ENCODE measurements around the gene CDH22. TPM values are rescaled to one million over a fixed set of nuclear protein-coding genes. Genes with fewer than 3 reads are reported as not detected.

Gene CDH22
- total RNA-seq, 1 experiment from 2014 or later, result not detected

DNA sequence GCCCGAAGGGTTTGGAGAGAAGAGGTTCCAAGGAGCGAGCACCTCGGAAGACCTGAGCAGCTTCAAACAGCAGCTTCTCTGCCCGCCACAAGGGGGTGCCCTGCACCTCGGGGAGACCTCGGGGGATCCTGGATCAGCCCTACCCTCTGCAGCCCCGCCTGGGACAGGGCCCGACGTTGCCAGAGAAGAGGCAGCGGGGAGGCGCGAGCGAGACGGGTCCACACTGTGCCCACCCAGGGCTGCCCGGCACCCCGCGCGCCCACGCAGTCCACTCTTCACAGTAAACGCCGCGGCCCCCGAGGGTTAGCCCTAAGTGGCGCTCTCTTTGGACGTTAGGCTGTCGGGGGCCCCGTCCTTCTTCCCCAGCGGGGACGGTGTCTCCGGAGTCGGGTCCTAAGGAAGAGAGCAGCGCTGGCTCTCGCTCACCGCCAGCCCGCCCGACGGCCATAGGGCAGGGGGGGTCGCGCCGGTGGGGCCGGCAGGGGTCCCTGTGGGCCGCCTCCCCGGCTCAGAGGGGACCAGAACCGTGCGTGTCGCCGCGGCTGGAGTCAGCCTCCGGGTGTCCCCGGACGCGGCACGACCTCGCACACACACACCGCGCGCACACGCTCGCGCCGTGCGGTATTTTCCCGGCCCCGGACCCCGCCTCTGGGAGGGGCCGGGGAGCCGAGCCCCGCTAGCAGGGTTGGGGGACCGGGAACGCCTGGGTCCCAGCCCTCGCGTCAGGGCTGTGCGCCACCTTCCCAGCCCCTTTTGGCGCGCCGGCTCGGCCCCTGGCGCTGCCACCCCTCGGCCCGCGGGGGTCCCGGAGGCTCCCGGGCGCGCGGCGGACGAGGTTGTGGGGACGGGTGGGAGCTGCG, 929 bp downstream of the CDH22 start:
- ChIA-PET CTCF (interaction anchor here (0.6 to 1.1 kb wide), 8 partner anchors 16 to 1768 kb away, joined by 3 to 8 read pairs (median 5); no protein-coding TSS in a partner anchor), POLR2A (ENCODE audit: low non-redundant PET) (interaction anchor here (0.6 kb wide), 1 partner anchor 157 kb away, joined by 5 read pairs; no protein-coding TSS in a partner anchor)
- no peaks in the 10 kb centered on the region for H3K9me3 ChIP-seq (ENCODE audit: low read depth, low read length, poor library complexity, severe bottlenecking)
- H3K27ac ChIP-seq (ENCODE audit: low read depth, low read length, poor library complexity, severe bottlenecking), result no peak overlapping the region
- H3K4me1 ChIP-seq (ENCODE audit: insufficient read depth, low read length, poor library complexity, severe bottlenecking), result peaks cover 7% of the 10 kb centered on the region
- H3K36me3 ChIP-seq (ENCODE audit: insufficient read depth, low read length, poor library complexity, severe bottlenecking), result no peaks in the 10 kb centered on the region
- intact Hi-C loops (cut with micrococcal nuclease; ENCODE audit: unreplicated experiment), result no loop called here
- no TSS peak for BruUV-seq (replicated peaks)
- H3K4me3 ChIP-seq (ENCODE audit: low read depth, low read length, poor library complexity, severe bottlenecking), result peak overlapping the region; percentile 42
- TF ChIP-seq, protein P1, sequence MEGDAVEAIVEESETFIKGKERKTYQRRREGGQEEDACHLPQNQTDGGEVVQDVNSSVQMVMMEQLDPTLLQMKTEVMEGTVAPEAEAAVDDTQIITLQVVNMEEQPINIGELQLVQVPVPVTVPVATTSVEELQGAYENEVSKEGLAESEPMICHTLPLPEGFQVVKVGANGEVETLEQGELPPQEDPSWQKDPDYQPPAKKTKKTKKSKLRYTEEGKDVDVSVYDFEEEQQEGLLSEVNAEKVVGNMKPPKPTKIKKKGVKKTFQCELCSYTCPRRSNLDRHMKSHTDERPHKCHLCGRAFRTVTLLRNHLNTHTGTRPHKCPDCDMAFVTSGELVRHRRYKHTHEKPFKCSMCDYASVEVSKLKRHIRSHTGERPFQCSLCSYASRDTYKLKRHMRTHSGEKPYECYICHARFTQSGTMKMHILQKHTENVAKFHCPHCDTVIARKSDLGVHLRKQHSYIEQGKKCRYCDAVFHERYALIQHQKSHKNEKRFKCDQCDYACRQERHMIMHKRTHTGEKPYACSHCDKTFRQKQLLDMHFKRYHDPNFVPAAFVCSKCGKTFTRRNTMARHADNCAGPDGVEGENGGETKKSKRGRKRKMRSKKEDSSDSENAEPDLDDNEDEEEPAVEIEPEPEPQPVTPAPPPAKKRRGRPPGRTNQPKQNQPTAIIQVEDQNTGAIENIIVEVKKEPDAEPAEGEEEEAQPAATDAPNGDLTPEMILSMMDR (conservative IDR thresholded peaks at IDR 0.05; ENCODE audit: low read depth, low read length), result peak; percentile 87
- TF ChIP-seq EZH2 (IDR thresholded peaks at IDR 0.05; ENCODE audit: borderline replicate concordance, low read depth, low read length, poor library complexity, severe bottlenecking), result peak; percentile 96
- peaks cover 97% of the 10 kb centered on the region for H3K27me3 ChIP-seq (replicated peaks; ENCODE audit: insufficient read depth, low read depth, low read length, poor library complexity)
- DNase-seq (ENCODE audit: low spot score), result peak; percentile 73

DNA sequence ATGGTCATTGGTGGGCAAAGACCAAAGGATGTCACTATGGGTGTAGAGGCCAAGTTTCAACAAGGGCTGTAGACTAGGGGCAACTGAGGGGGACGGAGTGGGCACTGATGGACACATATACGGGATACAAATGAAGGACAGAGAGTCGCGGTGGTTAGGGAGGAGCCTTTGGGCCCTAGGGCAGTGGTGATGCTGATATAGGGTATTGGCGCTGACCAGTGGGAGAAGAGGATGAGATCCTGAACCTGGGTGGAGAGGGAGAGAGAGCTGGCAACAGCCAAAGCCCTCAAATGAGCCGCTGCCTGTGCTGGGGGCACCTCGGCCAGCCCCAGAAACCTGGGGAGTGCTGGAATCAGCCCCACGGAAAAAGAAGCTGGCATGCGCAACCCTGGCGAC, 1.6 kb downstream of the CDH22 start:
- Histone ChIP-seq H3K9me3 (ENCODE audit: low read depth, low read length, poor library complexity, severe bottlenecking) (no peaks in the 10 kb centered on the region), H3K36me3 (ENCODE audit: insufficient read depth, low read length, poor library complexity, severe bottlenecking) (no peaks in the 10 kb centered on the region), H3K4me3 (ENCODE audit: low read depth, low read length, poor library complexity, severe bottlenecking) (no peak overlapping the region), H3K27me3 (replicated peaks; ENCODE audit: insufficient read depth, low read depth, low read length, poor library complexity) (peaks cover 96% of the 10 kb centered on the region), H3K27ac (ENCODE audit: low read depth, low read length, poor library complexity, severe bottlenecking) (no peak overlapping the region), H3K4me1 (ENCODE audit: insufficient read depth, low read length, poor library complexity, severe bottlenecking) (peaks cover 7% of the 10 kb centered on the region)
- no TSS peak for BruUV-seq (replicated peaks)
- POLR2A ChIA-PET (ENCODE audit: low non-redundant PET), result no interaction called here
- CTCF ChIA-PET, result interaction anchor here (0.6 to 1.1 kb wide), 8 partner anchors 16 to 1767 kb away, joined by 3 to 8 read pairs (median 5); no protein-coding TSS in a partner anchor
- TF ChIP-seq, protein P1 (conservative IDR thresholded peaks at IDR 0.05; ENCODE audit: low read depth, low read length), result no peak
- TF ChIP-seq EZH2 (IDR thresholded peaks at IDR 0.05; ENCODE audit: borderline replicate concordance, low read depth, low read length, poor library complexity, severe bottlenecking), result no peak
- no peak for DNase-seq (ENCODE audit: low spot score)
- intact Hi-C loops (cut with micrococcal nuclease; ENCODE audit: unreplicated experiment), result no loop called here

DNA sequence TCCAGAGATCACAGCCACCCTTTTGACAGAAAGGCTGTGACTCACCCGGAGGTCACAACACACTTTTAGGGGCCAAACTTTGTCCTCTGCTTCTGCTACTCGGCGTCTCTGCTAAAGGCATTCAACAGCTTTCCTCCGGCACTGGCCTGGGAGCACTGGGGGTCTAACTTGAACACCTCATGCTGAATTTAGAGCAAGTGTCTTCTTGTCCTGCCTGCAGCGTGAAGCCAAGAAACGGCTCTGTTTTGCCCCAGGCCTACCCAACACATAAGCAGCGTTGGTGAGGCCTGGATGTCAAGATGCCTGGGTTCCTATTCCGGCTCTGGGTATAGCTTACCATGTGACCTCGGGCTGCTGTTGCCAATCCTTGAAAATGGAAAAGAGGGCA, 2.3 kb downstream of the CDH22 start:
- Histone ChIP-seq H3K36me3 (ENCODE audit: insufficient read depth, low read length, poor library complexity, severe bottlenecking) (no peaks in the 10 kb centered on the region), H3K27ac (ENCODE audit: low read depth, low read length, poor library complexity, severe bottlenecking) (no peak overlapping the region), H3K9me3 (ENCODE audit: low read depth, low read length, poor library complexity, severe bottlenecking) (no peaks in the 10 kb centered on the region), H3K27me3 (replicated peaks; ENCODE audit: insufficient read depth, low read depth, low read length, poor library complexity) (peaks cover 89% of the 10 kb centered on the region), H3K4me1 (ENCODE audit: insufficient read depth, low read length, poor library complexity, severe bottlenecking) (peaks cover 7% of the 10 kb centered on the region), H3K4me3 (ENCODE audit: low read depth, low read length, poor library complexity, severe bottlenecking) (no peak overlapping the region)
- ChIA-PET POLR2A (ENCODE audit: low non-redundant PET) (no interaction called here), CTCF (no interaction called here)
- DNase-seq (ENCODE audit: low spot score), result no peak
- intact Hi-C loops (cut with micrococcal nuclease; ENCODE audit: unreplicated experiment), result no loop called here
- TF ChIP-seq, protein P1 (conservative IDR thresholded peaks at IDR 0.05; ENCODE audit: low read depth, low read length), result no peak
- no peak for TF ChIP-seq EZH2 (IDR thresholded peaks at IDR 0.05; ENCODE audit: borderline replicate concordance, low read depth, low read length, poor library complexity, severe bottlenecking)
- BruUV-seq (replicated peaks), result no TSS peak

Measured in A673 (cell line).